Measurements from ENCODE around the gene LRRC26.

Gene LRRC26

DNA sequence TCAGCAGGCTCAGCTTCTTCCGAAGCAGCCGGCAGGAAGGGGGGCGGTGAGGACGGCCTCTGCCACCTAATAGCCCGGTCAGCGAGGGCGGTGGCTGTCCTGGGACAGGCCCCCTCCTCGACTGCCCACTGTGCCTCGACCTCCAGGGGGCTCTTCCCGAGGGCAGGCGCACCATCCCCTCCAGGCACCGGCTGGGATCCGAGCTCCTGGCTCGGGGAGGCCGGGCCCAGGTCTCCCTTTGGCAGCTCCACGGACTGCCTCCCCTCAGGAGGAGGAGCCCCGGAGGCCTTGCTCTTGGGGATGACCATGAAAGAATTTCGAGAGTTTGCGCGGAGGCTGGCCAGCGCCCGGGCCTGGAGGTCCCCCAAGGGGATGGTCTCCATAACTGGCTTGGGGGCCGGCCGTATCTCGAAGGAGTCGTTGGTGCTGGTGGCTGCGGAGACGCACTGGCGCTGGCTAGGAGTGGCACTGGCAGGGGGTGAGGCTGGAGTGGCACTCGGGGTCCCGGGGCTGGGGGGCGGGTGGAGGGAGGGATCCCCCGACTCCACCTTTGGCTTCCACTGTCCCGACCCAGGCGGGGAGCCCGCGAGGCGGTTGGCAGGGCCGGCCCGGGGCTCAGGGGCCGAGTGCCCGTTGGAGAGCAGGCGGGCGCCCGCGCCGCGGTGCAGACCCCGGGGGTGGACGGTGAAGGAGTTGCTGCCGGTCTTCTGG lies 29.7 kb upstream of the LRRC26 start:
- no peak for DNase-seq (ENCODE audit: extremely low read depth in 1 of 2, low read depth in 1 of 2)

DNA sequence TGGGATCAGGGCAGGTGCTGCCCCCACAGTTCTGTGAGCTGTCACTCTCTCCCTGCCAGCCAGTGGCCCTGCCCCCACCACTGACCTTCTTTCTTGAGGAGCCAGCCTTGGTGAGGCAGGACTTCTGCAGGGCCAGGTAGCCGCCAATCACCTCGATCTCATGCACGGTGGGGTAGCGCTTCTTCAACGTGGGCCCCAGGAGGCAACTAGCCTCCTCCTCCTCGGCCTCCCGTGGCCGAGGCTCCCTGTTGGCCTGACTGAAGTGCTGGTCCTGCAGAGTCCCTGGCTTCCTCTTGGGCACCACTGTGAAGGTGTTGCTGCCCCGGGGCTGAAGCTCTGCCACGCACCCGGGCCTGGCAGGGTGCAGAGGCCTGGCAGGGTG lies 29.0 kb upstream of the LRRC26 start:
- no peak for DNase-seq (ENCODE audit: extremely low read depth in 1 of 2, low read depth in 1 of 2)

DNA sequence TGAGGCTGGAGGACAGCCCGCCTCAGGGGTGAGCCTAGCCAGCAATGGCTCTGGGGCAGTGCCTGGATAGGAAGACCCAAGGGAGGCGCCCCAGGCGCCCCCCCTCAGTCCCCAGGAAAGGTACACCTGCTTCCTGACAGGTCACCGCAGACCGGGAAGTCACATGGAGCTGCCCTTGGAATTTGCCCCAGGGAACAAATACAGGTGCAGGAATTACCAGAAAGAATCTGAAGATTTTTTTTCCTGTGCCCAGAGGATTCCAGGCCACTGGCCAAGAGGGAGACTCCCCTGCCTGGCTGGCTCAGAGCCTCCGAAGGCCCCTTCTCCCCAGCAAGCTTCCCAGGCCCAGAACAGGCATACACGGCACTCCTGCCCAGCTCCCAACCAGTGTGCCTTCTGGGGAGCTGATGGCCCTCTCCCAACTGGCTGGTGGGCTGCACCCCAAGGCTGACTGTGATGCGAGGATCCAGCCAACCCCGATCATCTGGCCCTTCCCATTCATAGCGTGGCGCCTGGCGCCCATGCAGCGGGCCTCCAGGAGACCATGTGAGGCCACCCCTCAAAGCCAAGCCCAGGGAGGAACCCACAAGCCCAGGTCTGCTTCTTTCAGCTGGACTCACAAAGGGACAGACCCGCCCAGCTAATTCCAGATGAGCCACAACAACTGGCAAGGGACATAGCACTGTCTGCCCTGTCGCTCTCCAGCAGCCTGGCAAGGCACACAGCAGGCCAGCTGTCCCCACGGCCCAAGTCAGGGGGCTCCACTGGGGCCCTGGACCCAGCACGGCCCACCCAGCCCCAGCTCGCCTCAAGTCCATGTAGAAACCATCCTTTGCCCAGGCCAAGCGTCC lies 28.4 kb upstream of the LRRC26 start:
- no peak for DNase-seq (ENCODE audit: extremely low read depth in 1 of 2, low read depth in 1 of 2)

DNA sequence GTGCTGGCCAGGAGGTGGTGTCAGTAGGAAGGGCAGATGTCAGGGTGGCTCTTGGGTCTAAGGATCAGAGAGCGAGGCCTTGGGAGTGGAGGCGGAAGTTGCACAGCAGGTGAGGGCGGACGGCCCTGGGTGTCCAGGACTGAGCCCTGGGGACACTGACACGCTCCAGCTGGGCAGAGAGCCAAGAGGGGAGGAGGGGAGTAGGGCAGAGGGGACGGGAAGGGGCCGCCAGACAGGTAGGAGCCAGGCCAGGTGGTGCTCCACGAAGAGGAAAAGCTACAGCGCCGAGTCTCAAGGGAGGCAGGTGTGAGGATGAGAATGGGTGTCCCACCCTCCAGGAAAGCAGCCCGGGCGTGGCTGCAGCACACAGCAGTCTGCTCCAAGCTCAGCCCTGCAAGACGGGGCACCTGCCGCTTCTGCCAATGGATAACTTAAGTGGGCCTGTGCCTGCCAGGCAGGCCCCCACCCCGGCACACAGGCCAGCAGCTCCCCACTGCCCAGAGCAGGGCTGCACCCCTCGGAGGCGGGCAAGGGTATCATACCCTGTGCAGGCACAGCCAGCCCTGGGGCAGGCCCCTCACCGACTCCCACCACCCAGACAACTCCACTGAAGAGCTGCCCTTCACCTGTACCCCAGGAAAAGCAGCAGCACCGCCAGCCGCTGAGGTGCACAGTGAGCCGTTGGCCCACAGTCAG lies 25.8 kb upstream of the LRRC26 start:
- no peak for DNase-seq (ENCODE audit: extremely low read depth in 1 of 2, low read depth in 1 of 2)

DNA sequence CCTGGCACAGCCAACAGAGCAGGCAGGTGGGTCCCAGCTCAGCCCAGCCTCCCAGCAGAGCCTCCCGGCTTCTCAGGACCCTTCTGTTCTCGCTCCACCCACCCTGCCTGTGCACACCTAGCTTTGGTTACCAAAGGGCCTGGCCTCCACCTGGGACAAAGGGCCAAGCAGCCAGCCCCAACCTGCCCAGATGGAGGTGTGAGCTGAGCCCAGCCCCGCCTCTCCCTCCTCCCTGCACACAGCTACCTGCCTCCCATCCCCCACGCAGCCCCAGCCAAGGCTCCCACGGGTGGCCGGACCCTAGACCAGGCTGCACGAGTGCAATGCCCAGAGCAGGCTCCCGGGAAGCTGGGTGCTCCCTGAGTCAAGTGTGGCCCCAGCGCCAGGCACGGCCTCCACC lies 25.1 kb upstream of the LRRC26 start:
- no peak for DNase-seq (ENCODE audit: extremely low read depth in 1 of 2, low read depth in 1 of 2)

DNA sequence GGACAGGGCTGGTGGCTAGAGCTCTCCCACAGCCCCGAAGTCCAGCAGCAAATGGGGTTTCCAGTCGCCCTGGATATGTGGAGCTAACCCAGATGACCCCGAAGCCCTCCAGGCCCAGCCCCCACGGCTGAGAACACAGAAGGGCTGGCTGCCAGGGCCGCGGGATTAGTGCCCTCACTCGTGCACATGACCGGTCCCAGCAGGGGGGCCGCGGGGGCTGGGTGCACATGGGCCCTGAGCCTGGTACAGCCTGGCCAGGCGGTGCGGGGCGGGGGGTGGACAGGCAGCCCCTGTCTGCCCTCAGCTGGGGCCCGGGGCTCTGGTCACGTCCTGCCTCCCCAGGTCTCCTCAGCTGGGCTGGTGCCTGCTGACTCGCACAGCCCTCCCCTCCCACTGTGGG lies 24.5 kb upstream of the LRRC26 start:
- no peak for DNase-seq (ENCODE audit: extremely low read depth in 1 of 2, low read depth in 1 of 2)

DNA sequence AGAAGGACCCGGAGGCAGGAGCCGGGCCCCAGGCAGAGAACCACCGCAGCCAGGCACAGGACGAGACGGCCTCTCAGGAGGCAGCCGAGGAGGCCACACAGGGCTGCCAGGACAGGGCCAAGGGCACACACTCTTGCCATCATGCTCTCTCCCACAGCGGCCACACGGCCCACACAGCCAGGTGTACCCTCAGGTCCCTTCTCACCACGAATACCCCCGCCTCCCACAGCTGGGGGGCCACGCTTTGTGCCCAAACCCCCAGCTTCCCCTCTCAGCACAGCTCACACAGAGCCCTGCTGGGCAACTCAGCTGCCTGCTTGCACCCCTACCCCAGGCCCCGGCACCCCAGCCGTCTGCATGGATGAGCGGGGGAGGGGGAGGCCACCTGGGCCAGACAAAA lies 23.9 kb upstream of the LRRC26 start:
- DNase-seq (ENCODE audit: extremely low read depth in 1 of 2, low read depth in 1 of 2) = no peak

DNA sequence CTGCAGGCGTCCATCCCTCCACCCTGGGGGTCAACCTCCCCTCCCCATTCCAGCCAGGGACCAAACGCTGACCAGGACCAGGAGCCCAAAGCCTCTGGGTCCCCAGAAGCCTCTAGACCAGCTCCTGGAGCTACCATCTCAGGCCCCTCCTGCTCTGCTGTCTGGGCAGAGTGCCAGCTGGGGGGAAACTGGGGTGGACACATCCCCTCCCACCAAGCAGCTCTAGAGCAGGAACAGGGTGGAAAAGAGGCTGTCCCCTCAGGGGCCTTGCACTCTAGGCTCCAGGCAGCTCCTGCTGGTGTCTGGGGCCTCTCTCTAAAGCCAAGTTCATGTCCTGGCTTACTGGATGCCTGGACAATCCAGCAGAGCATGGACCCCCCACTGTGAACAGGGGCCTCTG lies 23.0 kb upstream of the LRRC26 start:
- no peak for DNase-seq (ENCODE audit: extremely low read depth in 1 of 2, low read depth in 1 of 2)

DNA sequence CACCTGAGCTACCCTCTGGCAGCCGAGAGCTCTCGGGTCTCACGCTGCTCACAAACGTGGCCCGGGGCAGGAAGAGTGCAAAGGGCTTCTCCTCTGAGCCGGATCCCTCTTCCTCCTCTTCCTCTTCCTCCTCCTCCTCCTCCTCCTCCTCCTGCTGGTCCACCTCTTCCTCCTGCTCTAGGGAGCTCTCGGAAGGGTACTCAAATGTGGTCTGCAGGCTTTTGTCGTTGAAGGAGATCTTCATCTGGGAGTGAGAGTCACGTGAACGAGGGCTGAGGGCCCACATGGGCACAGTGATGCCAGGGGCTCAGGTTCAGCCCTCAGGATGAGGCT lies 22.6 kb upstream of the LRRC26 start:
- no peak for DNase-seq (ENCODE audit: extremely low read depth in 1 of 2, low read depth in 1 of 2)

DNA sequence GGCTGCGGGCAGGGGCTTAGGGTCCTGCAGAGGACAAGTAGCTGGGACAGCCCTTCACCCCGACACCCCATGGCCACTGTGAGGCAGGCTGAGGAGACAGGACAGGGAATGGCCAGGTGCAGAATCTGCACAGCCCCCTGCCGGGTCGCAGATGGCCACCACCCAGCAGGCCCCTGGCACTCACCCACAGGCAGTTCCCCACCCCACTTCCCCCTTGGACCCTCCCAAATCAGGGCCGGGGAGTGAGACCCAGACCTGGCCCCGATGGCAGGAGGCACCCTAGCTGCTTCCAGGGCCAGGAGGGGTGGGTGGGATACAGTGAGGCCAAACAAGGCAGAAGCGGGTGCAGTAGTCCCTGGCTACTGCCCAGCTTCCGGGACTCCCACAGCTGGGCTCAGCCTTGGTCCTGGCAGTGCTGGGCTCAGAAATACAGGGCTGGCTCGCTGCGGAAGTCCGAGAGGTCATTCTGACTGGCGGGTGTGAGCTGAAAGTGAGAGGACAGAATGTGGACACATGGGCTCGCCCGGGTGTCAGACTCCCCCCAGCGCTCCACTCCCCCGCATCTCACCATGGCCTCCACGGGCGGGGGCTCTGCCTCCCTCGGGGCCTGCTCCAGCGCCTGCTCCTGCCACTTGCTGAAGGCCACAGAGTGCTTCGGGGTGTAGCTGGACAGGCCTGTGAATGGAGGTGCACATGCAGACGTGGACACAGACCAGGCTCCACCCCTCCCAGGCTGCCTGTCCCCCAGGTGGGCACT lies 22.0 kb upstream of the LRRC26 start:
- DNase-seq (ENCODE audit: extremely low read depth in 1 of 2, low read depth in 1 of 2) = no peak

DNA sequence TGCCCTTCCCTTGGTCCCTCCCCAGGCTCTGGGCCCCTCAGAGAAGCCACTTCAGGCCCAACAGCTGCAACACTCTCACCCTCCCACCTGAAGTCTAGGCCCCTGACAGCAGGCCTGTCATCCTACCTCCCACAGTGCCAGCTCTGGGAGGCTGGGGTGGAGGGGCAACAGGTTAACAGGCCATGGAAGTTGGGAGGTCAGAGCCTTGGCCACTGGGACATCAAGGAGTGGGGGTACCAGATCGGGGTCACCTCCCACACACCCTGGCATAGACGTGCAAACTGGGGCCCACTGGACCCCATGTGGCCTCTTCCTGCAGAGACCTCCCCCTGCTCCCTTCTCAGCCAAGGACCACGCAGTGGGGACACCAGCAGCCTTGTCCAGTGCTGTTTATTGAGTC lies 21.4 kb upstream of the LRRC26 start:
- DNase-seq (ENCODE audit: extremely low read depth in 1 of 2, low read depth in 1 of 2) = no peak

DNA sequence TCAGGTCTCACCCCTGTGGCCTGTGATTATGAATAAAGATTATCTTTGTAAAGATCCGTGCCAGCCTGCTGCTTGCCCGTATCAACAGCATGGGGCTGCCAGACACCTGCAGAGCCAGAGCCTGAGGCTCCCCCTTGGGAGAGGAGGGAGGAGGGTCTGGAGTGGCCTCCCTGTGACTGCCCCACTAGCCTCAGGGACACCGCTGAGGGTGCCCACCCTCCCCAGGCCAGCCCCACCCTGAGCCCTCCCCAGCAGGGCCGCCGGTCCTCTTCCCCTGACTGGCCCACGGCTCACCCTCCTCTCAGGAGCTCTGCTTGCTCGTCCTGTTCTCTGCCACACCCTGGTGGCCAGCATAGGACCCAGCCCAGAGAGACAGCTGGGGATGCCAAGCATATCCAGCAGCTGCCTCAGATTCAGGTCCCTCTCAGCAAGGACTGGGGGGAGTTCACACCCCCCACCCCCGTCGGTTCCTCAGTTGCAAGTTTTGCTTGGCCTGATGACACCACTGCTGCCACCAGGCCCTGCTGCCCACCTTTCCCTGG lies 20.5 kb upstream of the LRRC26 start:
- DNase-seq (ENCODE audit: extremely low read depth in 1 of 2, low read depth in 1 of 2) = no peak

DNA sequence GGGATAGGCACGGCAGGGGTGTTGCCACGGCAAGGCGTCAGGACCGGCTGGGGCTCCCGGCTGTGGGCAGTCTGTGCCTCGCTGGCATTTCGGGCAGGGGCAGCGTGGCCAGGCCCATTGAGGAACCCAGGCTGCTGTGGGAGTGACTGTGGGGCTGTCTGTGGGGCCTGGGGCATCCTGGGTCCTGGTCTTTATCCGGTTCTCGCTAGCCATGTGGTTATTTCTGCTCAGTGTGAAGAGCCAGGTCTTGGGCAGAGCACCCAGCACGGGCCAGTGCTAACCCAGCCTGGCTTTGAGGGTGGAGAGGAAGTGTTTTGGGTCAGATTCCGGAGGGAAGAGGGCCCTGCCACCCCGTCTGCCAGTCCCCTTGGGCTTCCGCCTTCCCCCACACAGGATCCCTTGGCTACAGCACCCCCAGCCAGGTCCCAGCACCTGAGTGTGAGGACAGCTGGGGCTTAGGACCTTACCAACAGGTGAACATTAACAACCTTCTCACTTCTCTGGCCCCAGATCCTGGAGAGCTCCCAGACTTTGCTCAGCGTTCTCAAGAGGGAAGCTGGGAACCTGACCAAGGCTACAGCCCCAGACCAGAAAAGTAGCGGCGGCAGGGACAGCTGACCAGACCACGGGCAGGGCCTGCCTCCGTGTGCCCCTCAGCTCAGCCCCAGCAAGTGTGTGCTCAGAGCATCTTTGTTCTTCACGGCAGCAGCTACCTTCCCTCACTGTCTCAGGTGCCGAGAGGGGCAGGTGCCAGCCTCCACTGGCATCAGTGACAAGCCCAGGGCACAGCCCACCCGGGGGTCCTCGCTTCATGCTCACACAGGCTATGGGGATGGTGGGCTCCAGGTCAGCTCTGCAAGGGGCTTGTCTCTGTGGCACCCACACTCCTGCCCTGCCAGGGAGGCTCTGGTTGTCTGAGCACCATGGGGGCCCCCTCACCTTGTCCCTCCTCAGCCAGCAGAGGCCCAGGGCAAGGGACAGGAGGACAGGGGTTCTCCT lies 19.7 kb upstream of the LRRC26 start:
- no peak for DNase-seq (ENCODE audit: extremely low read depth in 1 of 2, low read depth in 1 of 2)

DNA sequence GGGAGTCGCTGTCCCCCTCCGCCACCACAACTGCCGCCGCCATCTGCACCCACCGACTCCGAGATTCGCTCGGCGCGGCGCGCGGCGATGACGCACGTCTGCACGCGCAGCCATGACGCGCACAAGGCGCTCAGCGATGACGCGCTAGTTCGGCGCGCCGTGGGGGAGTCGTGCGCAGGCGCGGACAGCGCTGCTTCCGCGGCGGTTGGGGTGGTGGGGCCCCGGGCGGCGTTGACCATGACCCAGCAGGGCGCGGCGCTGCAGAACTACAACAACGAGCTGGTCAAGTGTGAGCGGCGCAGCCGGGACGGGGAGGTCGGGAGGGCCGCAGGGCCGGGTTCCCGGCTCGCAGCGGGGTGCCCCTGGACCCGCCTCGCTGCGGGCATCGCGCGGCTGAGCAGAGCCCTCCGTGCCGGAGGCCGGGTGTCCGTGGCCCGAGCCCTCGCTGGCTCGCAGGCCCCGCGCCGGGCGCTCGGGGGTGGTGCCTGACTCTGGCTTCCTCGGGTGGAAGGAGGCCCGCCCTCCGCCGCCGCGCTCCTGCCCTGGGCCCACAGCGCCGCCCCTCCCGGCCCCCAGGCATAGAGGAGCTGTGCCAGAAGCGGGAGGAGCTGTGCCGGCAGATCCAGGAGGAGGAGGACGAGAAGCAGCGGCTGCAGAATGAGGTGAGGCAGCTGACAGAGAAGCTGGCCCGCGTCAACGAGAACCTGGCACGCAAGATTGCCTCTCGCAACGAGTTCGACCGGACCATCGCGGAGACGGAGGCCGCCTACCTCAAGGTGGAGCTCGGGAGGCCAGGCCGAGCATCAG lies 18.8 kb upstream of the LRRC26 start, which contains the start of the genes ANAPC2 and SSNA1:
Gene ANAPC2, minus strand, starts transcription at position 71 of the 807 bp plus-strand sequence. Its CDS starts 28 bp downstream, at position 43.
Gene SSNA1, plus strand, starts transcription at position 187 of the 807 bp plus-strand sequence. Its CDS starts 51 bp downstream, at position 238.
- peak; percentile 82 to 94 for DNase-seq (ENCODE audit: extremely low read depth in 1 of 2, low read depth in 1 of 2)

DNA sequence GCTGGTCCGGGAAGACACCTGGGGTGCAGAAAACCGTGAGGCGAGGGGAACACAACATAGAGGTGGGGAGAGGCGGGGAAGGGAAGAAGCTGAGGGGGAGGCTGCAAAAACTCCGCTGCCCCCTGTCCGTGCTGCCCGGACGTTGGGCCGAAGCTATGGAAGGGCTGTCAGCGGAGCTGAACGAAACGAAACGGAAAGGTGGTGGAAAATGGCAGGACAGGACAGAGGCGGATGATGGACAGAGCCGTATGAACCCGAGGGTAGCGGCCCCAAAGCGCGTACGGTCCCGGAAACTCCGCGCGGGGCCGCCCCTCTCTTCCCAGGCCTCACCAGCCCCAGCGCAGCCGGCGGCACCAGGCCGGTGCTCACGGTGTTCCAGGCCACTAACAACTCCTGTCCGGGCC lies 18.2 kb upstream of the LRRC26 start:
- no peak for DNase-seq (ENCODE audit: extremely low read depth in 1 of 2, low read depth in 1 of 2)

DNA sequence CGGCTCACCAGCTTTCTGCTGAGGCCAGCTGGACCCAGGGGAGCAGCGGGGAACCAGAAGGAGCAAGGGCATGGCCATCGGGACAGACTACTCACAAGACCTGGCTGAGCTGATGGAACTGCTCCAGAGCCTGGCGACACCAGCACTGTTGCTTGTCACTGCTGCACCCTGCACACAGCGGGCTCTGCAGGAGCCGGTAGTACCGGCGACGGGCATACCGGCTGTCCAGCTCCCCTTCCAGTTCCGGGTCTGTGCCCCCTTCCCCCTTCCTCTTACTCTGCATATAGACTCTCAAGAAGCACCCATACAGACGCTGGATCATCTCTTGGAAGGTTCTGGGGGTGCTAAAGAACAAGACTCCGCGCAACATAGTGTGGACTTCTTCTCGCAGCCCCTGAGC lies 17.5 kb upstream of the LRRC26 start:
- no peak for DNase-seq (ENCODE audit: extremely low read depth in 1 of 2, low read depth in 1 of 2)

DNA sequence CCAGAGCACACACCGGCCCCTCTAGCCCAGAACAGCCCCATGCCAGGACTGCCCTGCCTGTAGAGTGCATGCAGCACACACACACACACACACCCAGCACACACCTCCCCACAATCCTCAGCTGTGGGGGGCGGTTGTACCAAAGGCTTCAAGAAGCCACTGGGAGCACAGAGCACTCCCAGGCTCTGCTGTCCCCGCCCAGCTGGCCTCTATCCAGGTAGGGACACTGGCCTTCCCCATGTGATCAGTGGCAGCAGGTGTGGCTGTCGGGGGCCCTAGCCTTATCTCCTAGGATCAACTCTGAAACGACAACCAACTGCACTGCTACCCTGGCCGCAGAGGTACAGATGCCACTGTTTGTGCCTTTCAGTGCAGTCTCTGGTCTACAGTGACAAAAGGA lies 16.5 kb upstream of the LRRC26 start:
- DNase-seq (ENCODE audit: extremely low read depth in 1 of 2, low read depth in 1 of 2) = no peak

DNA sequence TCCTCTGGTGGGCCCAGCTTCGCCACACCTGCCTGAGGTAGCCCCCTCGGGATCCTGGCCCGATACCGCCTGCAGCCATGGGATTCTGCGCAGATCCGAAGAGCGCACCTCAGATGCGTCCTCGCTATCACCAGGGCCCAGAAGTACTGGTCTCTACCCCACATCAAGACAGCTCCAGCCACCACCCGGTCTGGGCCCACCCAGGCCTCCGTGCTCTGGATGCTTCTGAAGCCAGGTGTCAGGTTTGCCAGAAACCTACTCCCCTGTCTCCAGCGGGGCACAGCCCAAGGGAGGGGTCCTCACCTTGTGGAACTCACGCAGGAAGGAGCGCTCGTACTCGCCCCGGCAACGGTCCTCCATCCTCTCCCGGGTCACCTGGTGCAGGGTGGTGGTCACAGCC lies 16.1 kb upstream of the LRRC26 start:
- no peak for DNase-seq (ENCODE audit: extremely low read depth in 1 of 2, low read depth in 1 of 2)

All from stimulated activated CD8-positive, alpha-beta memory T cell treated with anti-CD3 and anti-CD28 coated beads, Interleukin-7, amount 100 ng/mL, for 48 hours (primary cell).